Cardiac muscle cell (in vitro differentiated cells and primary cell): ENCODE measurements around the gene COL19A1. TPM values are rescaled to one million over a fixed set of nuclear protein-coding genes. Genes with fewer than 3 reads are reported as not detected.

Experiments used
- DNase-seq, 2 donors: peaks; one replicate each; pipeline versions ENCODE4 v3.0.0 to v3.0.0-alpha.2; 2010 to 2017; ENCODE audit warnings: low read depth in 1 of 2, low spot score in 1 of 2
- H3K27ac ChIP-seq: fragments of 200-600 bp; sonication (generic); 2 replicates; pipeline ENCODE4 v1.5.1; 2016
- H3K27me3 ChIP-seq: fragments of 200-600 bp; sonication (generic); 2 replicates; pipeline ENCODE4 v1.6.0; 2016; ENCODE audit warnings: control low read depth
- H3K36me3 ChIP-seq: fragments of 200-600 bp; sonication (generic); 2 replicates; pipeline ENCODE4 v1.5.1; 2016; ENCODE audit warnings: control low read depth
- H3K4me1 ChIP-seq: fragments of 200-600 bp; sonication (generic); 2 replicates; pipeline ENCODE4 v1.8.1; 2017; ENCODE audit warnings: low read depth, mild to moderate bottlenecking, mixed run types
- H3K4me3 ChIP-seq: fragments of 200-600 bp; sonication (generic); 2 replicates; pipeline ENCODE4 v1.5.1; 2016; ENCODE audit warnings: mild to moderate bottlenecking
- H3K9me3 ChIP-seq: fragments of 200-600 bp; sonication (generic); 2 replicates; pipeline ENCODE4 v1.5.1; 2017; ENCODE audit warnings: low read depth, mild to moderate bottlenecking, control low read depth
- CTCF ChIP-seq: IDR thresholded peaks from 2 replicates; pipeline ENCODE4 v1.5.1; 2012; ENCODE audit warnings: low read depth, mild to moderate bottlenecking, low read length
- polyA plus RNA-seq: library from polyadenylated mRNA; unstranded; fragments of >200 nt; fragmentation: Nextera tagmentation; extraction: Ambion mirVana; gene quantifications from 2 replicates; pipeline ENCODE4 v1.2.1, GENCODE V29; 2016
- total RNA-seq: library from RNA; depleted of rRNA; stranded (reverse); fragments of >200 nt; gene quantifications from 2 replicates; pipeline ENCODE4 v1.2.3, GENCODE V29; 2016

The COL19A1 gene
- total and polyA plus RNA-seq, 2 experiments from 2014 or later, result 0.10 to 0.27 TPM

- Histone ChIP-seq H3K27ac (no peak overlapping the region), H3K27me3 (no peaks in the 10 kb centered on the region), H3K36me3 (no peaks in the 10 kb centered on the region), H3K4me3 (no peak overlapping the region), H3K4me1 (no peaks in the 10 kb centered on the region), H3K9me3 (no peaks in the 10 kb centered on the region)
- TF ChIP-seq CTCF, result no peak
- no peak for DNase-seq
Measured at GRCh38 chr6:70051197-70052124, 185.1 kb downstream of the COL19A1 start.

- TF ChIP-seq CTCF, result no peak
- no peaks in the 10 kb centered on the region for H3K27me3 ChIP-seq
- DNase-seq, result no peak
Measured at GRCh38 chr6:70059039-70059719, 192.8 kb downstream of the COL19A1 start.

GRCh38 chr6:70060680-70061079 lies 194.3 kb downstream of the COL19A1 start:
- Histone ChIP-seq H3K27me3 (no peaks in the 10 kb centered on the region), H3K4me1 (no peaks in the 10 kb centered on the region), H3K36me3 (no peaks in the 10 kb centered on the region), H3K27ac (no peak overlapping the region), H3K4me3 (no peak overlapping the region), H3K9me3 (no peaks in the 10 kb centered on the region)
- TF ChIP-seq CTCF, result no peak
- DNase-seq, result no peak

More at GRCh38 chr6:70059039-70059719, 192.8 kb downstream of the COL19A1 start:
- no peaks in the 10 kb centered on the region for H3K4me1 ChIP-seq
- no peak overlapping the region for H3K4me3 ChIP-seq
- no peaks in the 10 kb centered on the region for H3K9me3 ChIP-seq
- no peak overlapping the region for H3K27ac ChIP-seq
- no peaks in the 10 kb centered on the region for H3K36me3 ChIP-seq

- Histone ChIP-seq H3K9me3 (no peaks in the 10 kb centered on the region), H3K27ac (no peak overlapping the region), H3K36me3 (no peaks in the 10 kb centered on the region), H3K4me1 (no peaks in the 10 kb centered on the region), H3K4me3 (no peak overlapping the region), H3K27me3 (no peaks in the 10 kb centered on the region)
- DNase-seq, result no peak
- TF ChIP-seq CTCF, result no peak
Measured at GRCh38 chr6:70061546-70061945, 195.2 kb downstream of the COL19A1 start.

- H3K36me3 ChIP-seq, result no peaks in the 10 kb centered on the region
- no peaks in the 10 kb centered on the region for H3K27me3 ChIP-seq
- no peak overlapping the region for H3K4me3 ChIP-seq
- no peak overlapping the region for H3K27ac ChIP-seq
- TF ChIP-seq CTCF, result no peak
- H3K9me3 ChIP-seq, result no peaks in the 10 kb centered on the region
- H3K4me1 ChIP-seq, result no peaks in the 10 kb centered on the region
- DNase-seq, result no peak
Measured at GRCh38 chr6:70062010-70062409, 195.7 kb downstream of the COL19A1 start.
